GM19455 (cell line): ENCODE results near the gene APOBEC4.

Source experiments
- ATAC-seq: cut with Tn5 transposase; IDR thresholded peaks from one replicate; pipeline ENCODE4 v1.9.1; 2021; ENCODE audit not compliant: unreplicated experiment

Gene APOBEC4

DNA sequence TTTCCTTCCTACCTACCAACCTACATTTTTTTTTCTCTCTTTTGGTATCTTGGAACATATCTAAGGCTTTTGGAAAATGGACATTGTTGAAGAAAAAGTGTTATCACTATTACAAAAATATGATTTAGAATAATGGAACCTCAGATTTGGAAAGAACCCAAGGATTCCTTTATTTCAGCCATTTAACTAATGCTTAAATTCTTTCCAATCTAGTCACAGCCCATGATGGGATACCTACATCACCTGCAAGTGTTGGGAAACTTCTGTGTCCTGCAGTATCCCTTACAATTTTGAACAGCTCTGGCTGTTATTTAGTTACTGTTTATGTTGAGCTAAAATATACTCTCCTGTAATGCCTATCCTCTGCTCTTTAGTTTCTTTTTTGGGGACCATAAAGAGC lies 22.3 kb upstream of the APOBEC4 start:
- no peak for ATAC-seq

GRCh38 chr1:183674886-183675285 lies 21.8 kb upstream of the APOBEC4 start:
- ATAC-seq, result no peak

DNA sequence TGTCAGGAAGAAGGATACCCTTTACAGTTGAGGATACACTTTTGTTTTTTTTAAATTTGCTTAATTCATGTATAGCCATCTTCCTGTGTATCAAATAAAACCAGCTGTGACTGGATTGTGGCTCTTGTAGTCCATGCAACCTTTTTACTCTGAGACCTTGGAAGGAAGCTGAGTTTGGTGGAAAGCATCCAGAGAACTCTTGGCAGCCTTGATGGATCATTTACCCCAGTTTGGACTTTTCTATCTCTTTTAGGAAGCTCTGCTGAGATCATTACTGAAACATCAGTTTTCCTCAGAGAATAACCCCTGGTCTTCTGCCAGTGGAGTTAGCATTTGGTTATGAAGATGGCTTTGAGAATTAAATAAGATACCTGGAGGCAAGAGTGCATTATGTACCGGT lies 21.2 kb upstream of the APOBEC4 start:
- no peak for ATAC-seq

- no peak for ATAC-seq
Measured at GRCh38 chr1:183673605-183674323, 20.6 kb upstream of the APOBEC4 start.

GRCh38 chr1:183670169-183670568 lies 17.1 kb upstream of the APOBEC4 start:
- ATAC-seq, result no peak

GRCh38 chr1:183656355-183656754 lies 3.2 kb upstream of the APOBEC4 start:
- ATAC-seq, result no peak

DNA sequence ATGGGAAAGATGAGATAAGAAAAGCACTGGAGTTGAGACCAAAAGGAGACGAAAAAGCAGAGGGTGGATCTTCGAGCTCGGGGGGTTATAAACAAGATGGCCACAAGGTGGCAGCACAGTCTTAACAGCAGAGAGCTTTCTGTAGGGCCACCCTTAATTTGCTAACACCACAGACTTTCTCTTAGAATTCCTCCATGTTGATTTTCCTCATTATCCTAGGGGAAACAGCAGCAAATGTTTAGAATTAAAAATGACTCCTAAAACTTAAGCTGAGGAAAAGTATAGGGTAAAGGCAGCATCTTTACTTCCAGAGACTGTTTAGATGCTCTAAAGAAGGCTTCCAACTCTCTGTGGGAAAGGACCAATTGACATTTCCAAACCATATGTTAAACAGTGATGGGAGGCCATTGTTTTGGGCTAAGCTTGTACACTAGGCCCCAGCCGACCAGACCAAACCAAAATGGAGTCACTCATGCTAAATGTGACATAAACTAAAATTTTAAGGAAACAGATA lies 2.5 kb upstream of the APOBEC4 start:
- ATAC-seq, result no peak

- ATAC-seq, result no peak
Measured at GRCh38 chr1:183654706-183655105, 1.6 kb upstream of the APOBEC4 start.

DNA sequence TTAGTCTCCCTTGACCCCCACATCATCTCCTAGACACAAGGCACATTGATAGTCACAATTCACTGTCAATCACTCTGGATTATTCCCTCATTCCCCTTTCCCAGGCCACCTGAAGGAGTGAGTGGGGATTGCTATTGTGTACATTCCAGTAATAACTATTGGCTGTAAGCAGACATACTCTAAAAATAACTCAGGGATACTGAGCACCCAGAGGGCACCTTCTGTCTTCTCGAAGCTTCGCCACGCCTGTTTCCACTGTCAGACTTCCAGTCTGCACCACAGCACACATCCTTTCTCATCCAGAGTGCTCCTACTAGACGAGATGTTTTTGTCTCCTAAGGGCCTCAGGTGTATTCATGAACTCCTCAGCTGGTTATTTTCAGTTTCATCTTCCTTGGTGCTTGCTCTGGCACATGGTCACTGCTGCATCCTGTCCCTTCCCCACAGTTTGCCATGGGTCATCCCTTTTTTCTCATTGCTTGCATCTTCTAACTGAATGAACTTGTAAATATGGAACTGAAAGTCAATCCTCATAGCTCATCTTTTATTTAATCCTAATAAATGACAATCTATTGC lies 848 bp upstream of the APOBEC4 start:
- no peak for ATAC-seq

DNA sequence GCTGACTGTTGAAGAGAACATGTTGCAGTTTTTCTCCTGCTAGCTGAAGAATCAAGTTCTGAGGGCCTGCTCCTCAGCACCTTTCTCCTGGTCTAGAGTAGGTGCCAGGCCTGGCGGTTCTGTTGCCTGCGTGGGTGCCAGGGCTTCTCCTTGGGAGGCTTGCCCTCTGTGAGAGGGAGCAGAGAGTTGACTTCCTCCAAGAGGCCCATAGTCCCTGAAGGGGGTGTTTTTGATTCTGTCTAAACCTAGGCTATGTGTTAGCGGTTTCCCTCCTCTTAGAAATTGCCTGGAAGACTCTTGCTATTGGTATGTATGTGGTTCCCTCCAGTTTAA lies 312 bp upstream of the APOBEC4 start:
- no peak for ATAC-seq

DNA sequence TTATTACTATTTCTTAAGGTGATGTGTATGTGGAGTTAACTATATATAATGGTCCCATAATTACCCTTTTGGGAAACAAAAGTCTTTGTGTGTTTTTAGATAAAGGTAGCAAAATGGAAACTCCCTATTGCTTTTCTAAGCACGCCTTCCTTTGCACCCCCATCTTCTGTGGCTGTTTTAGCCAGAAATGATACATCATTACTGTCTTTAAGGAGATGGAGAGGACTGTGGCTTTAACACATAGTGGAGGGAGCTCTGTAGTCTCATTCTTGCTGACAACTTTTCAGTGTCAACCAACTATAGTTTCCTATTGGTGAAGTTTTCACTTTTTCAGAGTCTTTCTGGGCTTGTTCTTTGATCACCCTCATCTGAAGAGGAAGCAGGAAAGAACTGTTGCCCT lies 1.0 kb downstream of the APOBEC4 start:
- ATAC-seq, result no peak

DNA sequence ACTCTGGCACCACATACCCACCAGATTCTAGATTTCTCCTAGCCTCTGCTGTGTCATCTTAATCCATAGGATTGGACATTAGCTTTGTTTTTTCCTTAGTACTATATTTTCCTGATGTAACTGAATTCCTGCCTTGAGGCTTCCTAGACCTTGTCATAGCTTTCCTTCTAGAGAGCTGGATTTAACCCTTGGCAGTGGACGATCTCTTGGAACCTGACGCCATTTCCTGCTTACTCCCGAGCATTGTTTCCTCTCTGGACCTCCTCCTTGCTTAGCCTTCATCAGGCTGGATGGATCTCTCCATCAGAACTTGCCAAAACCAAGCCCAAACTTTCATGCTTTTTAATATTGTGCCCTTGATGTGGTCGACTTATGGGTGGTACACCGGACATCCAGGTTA lies 1.5 kb downstream of the APOBEC4 start:
- ATAC-seq, result no peak

GRCh38 chr1:183648042-183648441 lies 5.1 kb downstream of the APOBEC4 start:
- no peak for ATAC-seq

GRCh38 chr1:183646776-183647175 lies 6.3 kb downstream of the APOBEC4 start:
- ATAC-seq, result no peak

GRCh38 chr1:183645531-183645930 lies 7.6 kb downstream of the APOBEC4 start:
- no peak for ATAC-seq

DNA sequence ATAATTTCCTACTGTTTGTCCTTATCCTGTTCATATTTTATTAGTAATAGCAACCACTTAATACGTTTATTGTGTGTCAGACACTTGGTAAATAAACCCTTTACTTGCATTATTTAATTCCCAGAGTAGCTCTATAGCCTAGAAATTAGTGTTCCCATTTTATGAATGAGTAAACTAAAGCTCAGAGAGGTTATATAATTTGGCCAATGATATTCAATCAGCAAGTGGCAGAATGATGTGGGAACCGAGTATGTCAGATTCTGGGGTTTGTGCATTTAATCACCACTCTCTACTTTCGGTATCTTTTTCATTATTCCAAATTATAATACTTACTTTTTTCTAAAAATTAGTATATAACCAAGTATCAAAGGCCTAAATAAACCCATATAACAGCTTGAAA lies 10.9 kb downstream of the APOBEC4 start:
- ATAC-seq, result no peak

DNA sequence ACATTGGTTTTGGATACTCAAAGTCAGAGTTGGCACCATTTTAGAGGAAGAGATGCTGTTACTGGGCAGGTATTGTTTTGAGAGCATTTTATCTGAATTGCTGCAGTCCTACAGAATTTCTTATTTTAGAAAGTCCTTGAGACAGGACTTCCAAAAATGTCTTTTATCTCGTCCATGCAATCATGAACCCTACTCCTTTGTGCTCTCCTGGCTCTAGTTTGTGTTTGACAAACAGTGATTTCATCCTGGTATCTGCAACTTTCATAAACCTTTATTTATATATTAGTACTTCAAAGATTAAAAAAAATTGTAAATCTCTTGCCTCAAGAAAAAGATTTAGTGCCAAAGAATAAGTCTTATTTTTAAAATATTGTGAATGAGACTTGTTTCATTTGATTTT lies 12.9 kb downstream of the APOBEC4 start:
- no peak for ATAC-seq

- no peak for ATAC-seq
Measured at GRCh38 chr1:183638649-183639387, 14.3 kb downstream of the APOBEC4 start.

DNA sequence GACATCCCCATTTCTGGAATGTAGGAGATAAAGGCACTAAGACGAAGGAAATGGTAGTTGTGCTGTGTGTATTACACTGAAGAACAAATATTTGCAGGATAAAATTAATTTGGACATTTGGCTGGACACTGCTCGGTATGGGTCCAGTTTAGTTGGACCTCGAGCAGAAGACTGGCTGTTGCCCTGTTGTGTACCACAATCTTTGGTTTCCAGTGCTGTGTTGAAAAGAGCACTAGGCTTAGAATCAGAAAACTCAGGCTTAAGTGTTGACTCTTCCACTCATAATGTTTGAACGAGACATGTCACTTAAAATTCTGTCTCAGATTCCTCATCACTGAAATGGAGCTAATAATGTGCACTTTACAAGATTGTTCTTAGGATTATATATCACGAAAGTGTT lies 16.3 kb downstream of the APOBEC4 start:
- ATAC-seq, result no peak

DNA sequence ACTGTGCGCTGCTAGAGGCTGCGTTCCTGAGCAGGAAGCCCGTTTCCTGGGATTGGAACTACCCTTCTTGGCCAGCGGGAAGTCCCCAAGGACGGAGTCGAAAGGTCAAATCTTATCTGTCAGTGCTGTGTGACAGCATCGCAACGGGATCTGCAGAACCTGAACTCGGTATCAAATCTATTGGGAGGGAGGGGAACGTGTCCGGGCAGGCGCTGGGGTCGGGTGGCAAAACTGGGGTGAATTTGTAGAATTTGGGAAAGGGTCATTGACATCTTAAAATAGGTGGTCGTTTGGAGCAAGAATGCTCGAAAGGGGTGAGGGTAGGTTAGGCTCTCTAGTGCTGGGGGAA lies 16.8 kb downstream of the APOBEC4 start:
- peak; percentile 0 for ATAC-seq

GRCh38 chr1:183635606-183636333 lies 17.3 kb downstream of the APOBEC4 start, which contains the start of gene ARPC5:
Gene ARPC5, minus strand, starts transcription at chr1:183635783. Its CDS starts 124 bp downstream, at chr1:183635659.
- peak; percentile 85 for ATAC-seq
